ENCODE results near the gene PLA2G2F. TPM values are rescaled to one million over a fixed set of nuclear protein-coding genes. Genes with fewer than 3 reads are reported as not detected.

PLA2G2F gene
- total RNA-seq, 1 experiment from 2014 or later: not detected

GRCh38 chr1:20169932-20170331, 30.8 kb downstream of the PLA2G2F start:
- intact Hi-C loops (cut with micrococcal nuclease): loop anchor here (10.0 kb wide), 1 partner anchor 325 kb away; no protein-coding TSS in a partner anchor
- H3K36me3 Mint-ChIP-seq (ENCODE audit: insufficient read depth, unreplicated experiment): no peaks in the 10 kb centered on the region
- ChIA-PET POLR2A (no interaction called here), CTCF (interaction anchor here (0.6 to 0.8 kb wide), 3 partner anchors 43 to 345 kb away, joined by 3 to 5 read pairs (median 4); no protein-coding TSS in a partner anchor)
- no peak overlapping the region for H3K4me3 Mint-ChIP-seq (ENCODE audit: unreplicated experiment)
- no peak for DNase-seq (ENCODE audit: unreplicated experiment)
- no TSS peak for BruUV-seq (replicated peaks)
- TF ChIP-seq CTCF (IDR thresholded peaks at IDR 0.05; ENCODE audit: unreplicated experiment): no peak
- H3K27ac Mint-ChIP-seq (ENCODE audit: low read depth, unreplicated experiment): no peak overlapping the region
- H3K27me3 Mint-ChIP-seq (ENCODE audit: insufficient read depth, unreplicated experiment): no peaks in the 10 kb centered on the region
- peaks cover 5% of the 10 kb centered on the region for H3K9me3 Mint-ChIP-seq (ENCODE audit: unreplicated experiment)
- peaks cover 16% of the 10 kb centered on the region for H3K4me1 Mint-ChIP-seq (ENCODE audit: insufficient read depth, unreplicated experiment)

GRCh38 chr1:20172033-20172590, 33.0 kb downstream of the PLA2G2F start:
- no TSS peak for BruUV-seq (replicated peaks)
- ChIA-PET CTCF (interaction anchor here (0.6 to 2.0 kb wide), 3 partner anchors 8 to 586 kb away, joined by 3 to 15 read pairs (median 4); no protein-coding TSS in a partner anchor), POLR2A (no interaction called here)
- H3K4me3 Mint-ChIP-seq (ENCODE audit: unreplicated experiment): no peak overlapping the region
- no peaks in the 10 kb centered on the region for H3K9me3 Mint-ChIP-seq (ENCODE audit: unreplicated experiment)
- no peaks in the 10 kb centered on the region for H3K36me3 Mint-ChIP-seq (ENCODE audit: insufficient read depth, unreplicated experiment)
- peaks cover 6% of the 10 kb centered on the region for H3K4me1 Mint-ChIP-seq (ENCODE audit: insufficient read depth, unreplicated experiment)
- H3K27ac Mint-ChIP-seq (ENCODE audit: low read depth, unreplicated experiment): peak overlapping the region; percentile 67
- intact Hi-C loops (cut with micrococcal nuclease): no loop called here
- no peak for DNase-seq (ENCODE audit: unreplicated experiment)
- TF ChIP-seq CTCF (IDR thresholded peaks at IDR 0.05; ENCODE audit: unreplicated experiment): no peak
- no peaks in the 10 kb centered on the region for H3K27me3 Mint-ChIP-seq (ENCODE audit: insufficient read depth, unreplicated experiment)

- intact Hi-C loops (cut with micrococcal nuclease): no loop called here
- H3K4me3 Mint-ChIP-seq (ENCODE audit: unreplicated experiment): no peak overlapping the region
- ChIA-PET POLR2A (interaction anchor here (0.7 to 0.9 kb wide), 2 partner anchors 9 to 428 kb away, joined by 3 read pairs; no protein-coding TSS in a partner anchor), CTCF (no interaction called here)
- no peak for TF ChIP-seq CTCF (IDR thresholded peaks at IDR 0.05; ENCODE audit: unreplicated experiment)
- H3K36me3 Mint-ChIP-seq (ENCODE audit: insufficient read depth, unreplicated experiment): no peaks in the 10 kb centered on the region
- no peak overlapping the region for H3K27ac Mint-ChIP-seq (ENCODE audit: low read depth, unreplicated experiment)
- no peaks in the 10 kb centered on the region for H3K27me3 Mint-ChIP-seq (ENCODE audit: insufficient read depth, unreplicated experiment)
- peaks cover 10% of the 10 kb centered on the region for H3K9me3 Mint-ChIP-seq (ENCODE audit: unreplicated experiment)
- H3K4me1 Mint-ChIP-seq (ENCODE audit: insufficient read depth, unreplicated experiment): no peaks in the 10 kb centered on the region
- no peak for DNase-seq (ENCODE audit: unreplicated experiment)
- BruUV-seq (replicated peaks): no TSS peak
Observed at GRCh38 chr1:20174937-20175666, 36.0 kb downstream of the PLA2G2F start.

GRCh38 chr1:20178634-20179370, 39.7 kb downstream of the PLA2G2F start:
- Mint-ChIP-seq H3K27me3 (ENCODE audit: insufficient read depth, unreplicated experiment) (no peaks in the 10 kb centered on the region), H3K36me3 (ENCODE audit: insufficient read depth, unreplicated experiment) (no peaks in the 10 kb centered on the region), H3K4me3 (ENCODE audit: unreplicated experiment) (no peak overlapping the region), H3K4me1 (ENCODE audit: insufficient read depth, unreplicated experiment) (peaks cover 6% of the 10 kb centered on the region), H3K27ac (ENCODE audit: low read depth, unreplicated experiment) (no peak overlapping the region), H3K9me3 (ENCODE audit: unreplicated experiment) (peaks cover 13% of the 10 kb centered on the region)
- no TSS peak for BruUV-seq (replicated peaks)
- TF ChIP-seq CTCF (IDR thresholded peaks at IDR 0.05; ENCODE audit: unreplicated experiment): no peak
- CTCF ChIA-PET: interaction anchor here (0.5 to 3.1 kb wide), 8 partner anchors 12 to 679 kb away, joined by 3 to 11 read pairs (median 4); no protein-coding TSS in a partner anchor
- DNase-seq (ENCODE audit: unreplicated experiment): no peak
- intact Hi-C loops (cut with micrococcal nuclease): no loop called here
- POLR2A ChIA-PET: interaction anchor here (0.6 to 1.7 kb wide), 3 partner anchors 16 to 968 kb away, joined by 3 to 5 read pairs (median 5); no protein-coding TSS in a partner anchor

All from MCF 10A (cell line).